Measurements from ENCODE around the gene KCNG4.
"Not testable (repeated sequence)": the region's sequence is repeated elsewhere in the genome, so short reads cannot be mapped to it uniquely, and the experiment has no call there.

KCNG4 gene

DNA sequence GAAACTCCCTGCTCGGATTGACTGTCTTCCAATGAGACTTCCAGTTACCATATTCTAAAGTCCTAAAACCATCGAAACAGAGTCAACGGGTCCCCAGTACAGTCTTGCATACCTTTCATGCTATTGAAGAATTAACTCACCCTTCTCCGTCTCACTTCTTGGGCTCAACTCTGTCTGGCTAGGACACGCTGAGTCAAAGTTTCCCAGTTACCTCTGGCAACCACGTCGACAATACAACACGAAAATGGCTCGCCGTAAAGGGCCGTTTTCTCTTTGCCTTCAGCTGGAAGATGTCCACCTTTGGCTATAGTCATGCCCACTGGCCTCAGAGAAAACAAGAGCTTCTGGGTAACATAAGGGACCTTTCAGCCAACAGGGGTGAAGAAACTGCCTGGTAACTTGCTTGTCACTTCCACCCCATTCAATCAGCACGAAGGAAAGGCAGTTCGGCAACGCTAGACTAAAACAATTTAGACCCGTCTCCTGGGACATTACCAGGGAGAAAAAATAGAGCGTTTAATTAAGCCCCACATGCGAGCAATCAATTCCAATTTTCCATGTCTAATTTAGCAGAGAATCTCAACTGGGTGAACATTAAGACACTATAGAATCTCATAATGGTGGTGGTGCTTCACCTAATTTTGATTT, 21.5 kb downstream of the KCNG4 start:
- no peak for DNase-seq
- intact Hi-C loops (cut with DNase I) = no loop called here

DNA sequence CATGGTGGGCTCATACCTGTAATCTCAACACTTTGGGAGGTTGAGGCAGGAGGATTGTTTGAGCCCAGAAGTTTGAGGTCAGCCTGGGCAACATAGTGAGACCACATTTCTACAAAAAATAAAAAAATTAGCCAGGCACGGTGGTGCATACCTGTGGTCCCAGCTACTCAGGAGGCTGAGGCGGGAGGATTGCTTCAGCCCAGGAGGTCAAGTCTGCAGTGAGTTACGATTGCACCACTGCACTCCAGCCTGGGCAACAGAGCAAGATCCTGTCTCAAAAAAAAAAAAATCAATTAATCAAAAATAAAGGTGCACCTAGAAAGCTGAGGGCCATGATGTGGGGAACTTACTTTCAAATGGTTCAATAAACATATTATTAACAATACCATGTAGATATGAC, 23.7 kb downstream of the KCNG4 start:
- intact Hi-C loops (cut with DNase I); DNase-seq: not testable (repeated sequence)

GRCh38 chr16:84215531-84215930, 24.3 kb downstream of the KCNG4 start:
- intact Hi-C loops (cut with DNase I) = no loop called here
- DNase-seq = no peak

GRCh38 chr16:84214451-84215066, 25.3 kb downstream of the KCNG4 start:
- intact Hi-C loops (cut with DNase I) = no loop called here
- peak in 5 of 42 donors; percentile 13 to 37 (median 30) for DNase-seq

DNA sequence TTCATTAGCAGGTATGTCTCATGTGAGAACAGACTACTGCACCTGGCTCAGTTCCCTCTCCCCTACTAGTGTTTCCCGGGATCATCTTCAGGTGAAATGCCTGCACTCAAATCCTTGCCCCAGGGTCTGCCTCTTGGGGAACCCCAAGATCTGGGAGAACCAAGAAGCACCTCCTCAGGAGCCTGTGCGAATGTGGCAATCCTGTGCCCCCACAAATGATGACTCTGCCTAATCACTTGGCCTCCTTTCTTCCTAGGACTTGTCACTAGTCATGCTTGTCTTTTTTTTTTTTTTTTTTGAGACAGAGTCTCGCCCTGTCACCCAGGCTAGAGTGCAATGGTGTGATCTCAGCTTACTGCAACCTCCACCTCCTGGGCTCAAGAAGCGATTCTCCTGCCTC, 27.2 kb downstream of the KCNG4 start:
- intact Hi-C loops (cut with DNase I) = no loop called here
- peak in 11 of 42 donors; percentile 5 to 56 (median 23) for DNase-seq

GRCh38 chr16:84212154-84212553, 27.7 kb downstream of the KCNG4 start:
- intact Hi-C loops (cut with DNase I) = no loop called here
- no peak for DNase-seq

GRCh38 chr16:84209989-84210388, 29.8 kb downstream of the KCNG4 start:
- no peak for DNase-seq
- intact Hi-C loops (cut with DNase I) = no loop called here

GRCh38 chr16:84207879-84208278, 31.9 kb downstream of the KCNG4 start:
- intact Hi-C loops (cut with DNase I) = no loop called here
- DNase-seq = no peak

- intact Hi-C loops (cut with DNase I) = no loop called here
- DNase-seq = no peak
Observed at GRCh38 chr16:84207251-84207650, 32.6 kb downstream of the KCNG4 start.

DNA sequence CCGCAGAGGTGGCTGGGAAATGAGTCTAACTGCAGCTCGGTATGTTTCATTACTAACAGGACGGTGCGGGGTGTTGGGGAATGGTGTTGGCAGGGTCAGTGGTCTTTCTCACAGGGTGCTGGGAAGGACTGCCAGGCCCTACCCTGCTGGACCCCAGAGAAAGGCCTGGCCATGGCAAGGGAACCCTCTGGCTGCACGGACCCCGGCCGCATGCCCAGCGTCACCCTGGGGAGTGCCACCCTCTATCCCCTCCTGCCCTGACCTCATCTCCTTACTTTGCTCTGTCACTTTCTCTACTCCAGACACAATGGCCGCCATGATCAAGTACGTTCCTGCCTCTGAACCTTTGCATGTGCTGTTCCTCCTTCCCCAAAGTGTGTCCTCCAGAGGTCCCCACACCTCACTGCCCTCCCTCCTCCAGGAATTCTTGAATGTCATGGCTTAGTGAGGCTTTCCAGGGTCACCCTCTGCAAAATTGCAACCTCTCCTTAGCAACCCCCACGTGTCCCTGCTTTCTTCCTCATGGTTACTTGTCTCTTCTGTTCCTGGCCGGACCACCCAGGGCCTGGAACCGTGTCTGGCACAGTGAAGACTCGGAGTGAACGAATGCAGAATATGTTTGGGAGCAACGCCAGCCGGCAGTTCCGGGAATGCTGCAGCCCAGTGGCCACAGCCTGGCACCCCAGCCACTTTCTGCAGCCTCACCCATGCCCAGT, 33.7 kb downstream of the KCNG4 start:
- no peak for DNase-seq
- intact Hi-C loops (cut with DNase I) = no loop called here

DNA sequence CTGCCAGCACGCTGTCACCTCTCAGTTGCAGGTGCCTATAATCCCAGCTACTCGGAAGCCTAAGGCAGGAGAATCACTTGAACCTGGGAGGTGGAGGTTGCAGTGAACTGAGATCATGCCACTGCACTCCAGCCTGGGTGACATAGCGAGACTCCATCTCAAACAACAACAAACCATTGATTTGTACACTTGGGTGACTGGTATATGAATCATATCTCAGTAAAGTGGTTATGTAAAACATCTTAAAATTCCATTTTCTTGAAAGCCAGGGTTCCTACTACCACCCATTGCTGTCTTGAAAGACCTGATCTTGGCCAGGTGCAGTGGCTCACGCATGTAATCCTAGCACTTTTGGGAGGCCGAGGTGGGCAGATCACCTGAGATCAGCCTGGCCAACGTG, 34.7 kb downstream of the KCNG4 start:
- intact Hi-C loops (cut with DNase I); DNase-seq: not testable (repeated sequence)

DNA sequence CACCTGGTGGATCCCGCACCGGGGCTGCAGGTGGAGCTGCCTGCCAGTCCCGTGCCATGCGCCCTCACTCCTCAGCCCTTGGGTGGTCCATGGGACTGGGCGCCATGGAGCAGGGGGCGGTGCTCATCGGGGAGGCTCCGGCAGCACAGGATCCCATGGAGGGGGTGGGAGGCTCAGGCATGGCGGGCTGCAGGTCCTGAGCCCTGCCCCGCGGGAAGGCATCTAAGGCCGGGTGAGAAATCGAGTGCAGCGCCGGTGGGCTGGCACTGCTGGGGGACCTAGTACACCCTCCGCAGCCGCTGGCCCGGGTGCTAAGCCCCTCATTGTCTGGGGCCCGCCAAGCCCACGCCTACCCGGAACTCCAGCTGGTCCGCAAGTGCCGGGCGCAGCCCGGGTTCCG, 35.3 kb downstream of the KCNG4 start:
- DNase-seq; intact Hi-C loops (cut with DNase I): not testable (repeated sequence)

- DNase-seq = peak in 33 of 42 donors; percentile 21 to 87 (median 58)
- intact Hi-C loops (cut with DNase I) = no loop called here
Observed at GRCh38 chr16:84199861-84200260, 40.0 kb downstream of the KCNG4 start.

- intact Hi-C loops (cut with DNase I) = no loop called here
- no peak for DNase-seq
Observed at GRCh38 chr16:84199097-84199496, 40.7 kb downstream of the KCNG4 start.

DNA sequence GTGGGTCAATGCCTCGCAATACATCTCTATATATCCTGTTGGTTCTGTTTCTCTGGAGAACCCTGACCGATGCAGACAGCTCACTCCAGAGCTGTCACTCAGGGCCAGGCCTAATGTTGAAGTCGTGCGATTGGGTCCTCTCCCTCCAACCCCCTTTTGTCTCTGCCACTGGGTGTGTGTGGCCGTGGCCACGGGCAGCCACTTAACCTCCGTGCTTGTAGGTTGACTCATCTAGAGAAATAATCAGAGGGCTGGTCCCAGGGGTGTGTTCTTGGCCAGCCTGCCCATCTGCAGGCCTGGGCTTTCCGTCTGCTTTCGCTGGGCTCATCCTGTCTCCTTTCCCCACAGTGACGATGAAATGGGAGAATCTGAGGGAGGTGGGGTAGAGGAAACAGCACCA, 41.4 kb downstream of the KCNG4 start:
- intact Hi-C loops (cut with DNase I) = no loop called here
- DNase-seq = no peak

DNA sequence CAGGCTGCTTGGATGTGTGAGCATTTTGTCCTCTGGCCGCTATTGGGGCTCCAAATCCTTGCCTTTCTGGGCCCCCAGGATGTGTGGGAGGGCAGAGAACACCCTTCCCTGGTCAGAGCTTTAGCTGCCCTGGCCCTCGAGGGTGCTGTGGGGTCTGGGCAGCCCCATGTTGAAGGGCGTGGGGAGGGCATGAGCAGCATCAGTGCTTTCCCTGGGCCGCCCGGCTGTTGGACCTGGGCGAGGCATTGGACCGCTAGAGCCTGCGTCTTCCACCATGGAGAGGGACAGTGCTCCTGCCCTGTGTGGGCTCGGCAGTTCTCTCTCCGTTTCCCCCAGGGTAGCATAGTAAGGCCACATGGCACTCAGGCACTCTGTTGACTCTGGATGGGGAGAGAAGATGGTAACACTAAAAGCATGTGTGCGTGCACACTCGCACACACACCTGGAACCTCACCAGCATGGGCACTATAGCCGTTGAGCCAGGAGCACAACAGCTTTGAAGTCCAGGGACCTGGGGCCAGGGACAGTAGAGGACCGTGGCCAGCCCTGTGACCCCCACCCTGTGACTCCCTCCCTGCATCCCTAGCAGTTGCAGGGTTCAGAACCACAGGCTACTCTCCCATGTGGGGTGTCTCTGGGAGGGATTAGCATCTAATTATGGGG, 42.2 kb downstream of the KCNG4 start:
- intact Hi-C loops (cut with DNase I) = no loop called here

GRCh38 chr16:84196727-84197394, 43.0 kb downstream of the KCNG4 start:
- intact Hi-C loops (cut with DNase I) = no loop called here
- DNase-seq = no peak

More for the DNA sequence above, 42.2 kb downstream of the KCNG4 start:
- DNase-seq = no peak

- intact Hi-C loops (cut with DNase I) = no loop called here
- DNase-seq = no peak
Observed at GRCh38 chr16:84196101-84196500, 43.7 kb downstream of the KCNG4 start.

All from head of caudate nucleus (tissue), 42 donors.